Gastroesophageal sphincter (tissue), 3 donors: ENCODE data around the gene CORIN.

ENCODE experiments used
- CTCF ChIP-seq, 4 experiments: fragments of 200-600 bp in 2 of 4; fragments of 450-650 bp in 2 of 4; sonication (generic) in 1 of 4; IDR thresholded peaks; one replicate each; pipeline ENCODE4 v1.5.1; 2017 to 2019; ENCODE audit warnings: antibody characterized with exemption in 4 of 4, mild to moderate bottlenecking in 2 of 4, moderate library complexity in 2 of 4
- EP300 ChIP-seq: sonication (generic); formaldehyde crosslinking; IDR thresholded peaks from one replicate; pipeline ENCODE4 v1.6.1; 2017; ENCODE audit warnings: antibody characterized with exemption, mild to moderate bottlenecking
- POLR2A ChIP-seq, 2 donors: fragments of 450-650 bp; IDR thresholded peaks; one replicate each; pipeline ENCODE4 v1.6.1; 2017; ENCODE audit warnings: antibody characterized with exemption in 2 of 2, mild to moderate bottlenecking in 2 of 2, moderate library complexity in 1 of 2
- POLR2AphosphoS5 ChIP-seq: sonication (generic); formaldehyde crosslinking; IDR thresholded peaks from one replicate; pipeline ENCODE4 v1.6.1; 2017; ENCODE audit warnings: antibody characterized with exemption

- TF ChIP-seq EP300, result no peak
- no peak for TF ChIP-seq CTCF (IDR thresholded peaks at IDR 0.05)
- TF ChIP-seq POLR2A (IDR thresholded peaks at IDR 0.05), result no peak
- no peak for TF ChIP-seq POLR2AphosphoS5
Measured at GRCh38 chr4:47553329-47554125, 284.3 kb downstream of the CORIN start.
